ENCODE data around the gene LRMDA.

GRCh38 chr10:75938380-75939122 lies 507.1 kb downstream of the LRMDA start:
- TF ChIP-seq, protein P1, sequence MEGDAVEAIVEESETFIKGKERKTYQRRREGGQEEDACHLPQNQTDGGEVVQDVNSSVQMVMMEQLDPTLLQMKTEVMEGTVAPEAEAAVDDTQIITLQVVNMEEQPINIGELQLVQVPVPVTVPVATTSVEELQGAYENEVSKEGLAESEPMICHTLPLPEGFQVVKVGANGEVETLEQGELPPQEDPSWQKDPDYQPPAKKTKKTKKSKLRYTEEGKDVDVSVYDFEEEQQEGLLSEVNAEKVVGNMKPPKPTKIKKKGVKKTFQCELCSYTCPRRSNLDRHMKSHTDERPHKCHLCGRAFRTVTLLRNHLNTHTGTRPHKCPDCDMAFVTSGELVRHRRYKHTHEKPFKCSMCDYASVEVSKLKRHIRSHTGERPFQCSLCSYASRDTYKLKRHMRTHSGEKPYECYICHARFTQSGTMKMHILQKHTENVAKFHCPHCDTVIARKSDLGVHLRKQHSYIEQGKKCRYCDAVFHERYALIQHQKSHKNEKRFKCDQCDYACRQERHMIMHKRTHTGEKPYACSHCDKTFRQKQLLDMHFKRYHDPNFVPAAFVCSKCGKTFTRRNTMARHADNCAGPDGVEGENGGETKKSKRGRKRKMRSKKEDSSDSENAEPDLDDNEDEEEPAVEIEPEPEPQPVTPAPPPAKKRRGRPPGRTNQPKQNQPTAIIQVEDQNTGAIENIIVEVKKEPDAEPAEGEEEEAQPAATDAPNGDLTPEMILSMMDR (IDR thresholded peaks at IDR 0.05), result no peak
- no peak for TF ChIP-seq POLR2A (IDR thresholded peaks at IDR 0.05)
